Endodermal cell (in vitro differentiated cells): Measurements from ENCODE around the gene KPNA4. TPM values are rescaled to one million over a fixed set of nuclear protein-coding genes. Genes with fewer than 3 reads are reported as not detected.
"Not testable (repeated sequence)": the region's sequence is repeated elsewhere in the genome, so short reads cannot be mapped to it uniquely, and the experiment has no call there.

Source experiments
- DNase-seq: peaks from one replicate; pipeline ENCODE4 v3.0.0-alpha.2; 2017
- H3K27ac ChIP-seq: 2 replicates; pipeline ENCODE4 v1.5.1; 2013; ENCODE audit warnings: mild to moderate bottlenecking, low read depth, low read length, moderate library complexity
- H3K27me3 ChIP-seq: 2 replicates; pipeline ENCODE4 v1.6.1; 2013; ENCODE audit warnings: mild to moderate bottlenecking, low read length, moderate library complexity; ENCODE audit not compliant: insufficient read depth, control insufficient read depth, poor library complexity, severe bottlenecking
- H3K36me3 ChIP-seq: 2 replicates; pipeline ENCODE4 v1.7.0; 2013; ENCODE audit warnings: mild to moderate bottlenecking, low read length, moderate library complexity; ENCODE audit not compliant: control insufficient read depth, insufficient read depth
- H3K4me1 ChIP-seq: one replicate; pipeline ENCODE4 v1.7.0; 2013; ENCODE audit warnings: low read length; ENCODE audit not compliant: control insufficient read depth, insufficient read depth
- H3K4me3 ChIP-seq: 2 replicates; pipeline ENCODE4 v1.5.1; 2013; ENCODE audit warnings: mild to moderate bottlenecking, low read length, moderate library complexity
- H3K9ac ChIP-seq: 2 replicates; pipeline ENCODE4 v1.6.1; 2013; ENCODE audit warnings: mild to moderate bottlenecking, low read length, moderate library complexity; ENCODE audit not compliant: poor library complexity, severe bottlenecking; ENCODE audit errors: extremely low read depth
- H3K9me3 ChIP-seq: 2 replicates; pipeline ENCODE4 v1.6.1; 2013; ENCODE audit warnings: mild to moderate bottlenecking, low read length, moderate library complexity; ENCODE audit not compliant: control insufficient read depth
- H3K27ac Mint-ChIP-seq: 2 replicates; pipeline ENCODE4 v1.8.0; 2020; ENCODE audit warnings: mixed read lengths
- H3K27me3 Mint-ChIP-seq: 2 replicates; pipeline ENCODE4 v1.8.0; 2021; ENCODE audit warnings: mild to moderate bottlenecking, mixed read lengths; ENCODE audit not compliant: insufficient read depth
- H3K36me3 Mint-ChIP-seq: 2 replicates; pipeline ENCODE4 v1.8.0; 2020; ENCODE audit warnings: low read depth, mixed read lengths
- H3K4me1 Mint-ChIP-seq: 2 replicates; pipeline ENCODE4 v1.8.0; 2020; ENCODE audit warnings: mixed read lengths
- H3K4me3 Mint-ChIP-seq: 2 replicates; pipeline ENCODE4 v1.8.0; 2020; ENCODE audit warnings: mild to moderate bottlenecking, moderate library complexity, mixed read lengths
- H3K9me3 Mint-ChIP-seq: 2 replicates; pipeline ENCODE4 v1.8.0; 2020; ENCODE audit warnings: mild to moderate bottlenecking, mixed read lengths
- CTCF ChIP-seq: fragments of 200-600 bp; sonication (generic); conservative IDR thresholded peaks from 2 replicates; pipeline ENCODE4 v1.5.0; 2021; ENCODE audit warnings: antibody characterized with exemption, mild to moderate bottlenecking
- WGBS, 2 experiments: methylation state at CpG; one replicate each; pipeline versions ENCODE4 v1.1.5 to v1.1.7; 2013; ENCODE audit warnings: missing lambda C conversion rate in 2 of 2, mixed read lengths in 1 of 2; ENCODE audit not compliant: insufficient coverage in 1 of 2, insufficient read length in 1 of 2; 5-methylcytosine and 5-hydroxymethylcytosine counted together
- total RNA-seq, 2 donors: library from RNA; stranded (reverse); fragmentation: NEBNext Ultra II Directional in 1 of 2; extraction: Animal tissue kit (Norgen Biotek cat#: 25700) in 1 of 2; gene quantifications; 2 replicates in 1 of 2; 3 replicates in 1 of 2; pipeline ENCODE4 v1.2.1, GENCODE V29; 2021

The KPNA4 gene
- total RNA-seq, 2 donors from 2014 or later: 65.2 to 73.0 TPM

GRCh38 chr3:160531311-160531710, 34.1 kb downstream of the KPNA4 start:
- Mint-ChIP-seq H3K4me1 (peaks cover 2% of the 10 kb centered on the region), H3K27ac (no peak overlapping the region), H3K27me3 (no peaks in the 10 kb centered on the region), H3K4me3 (no peak overlapping the region), H3K9me3 (no peaks in the 10 kb centered on the region), H3K36me3 (peaks cover 56% of the 10 kb centered on the region)
- no peak overlapping the region for H3K4me3 ChIP-seq
- no peak overlapping the region for H3K27ac ChIP-seq
- TF ChIP-seq CTCF: no peak
- H3K9me3 ChIP-seq: no peaks in the 10 kb centered on the region
- DNase-seq: no peak
- no peaks in the 10 kb centered on the region for H3K4me1 ChIP-seq
- peaks cover 84% of the 10 kb centered on the region for H3K36me3 ChIP-seq
- H3K9ac ChIP-seq: no peak overlapping the region
- no peaks in the 10 kb centered on the region for H3K27me3 ChIP-seq
- 100% methylated on average over 1 of the region's 1 CpG; no CpG with 5 or more reads in 1 of the 2 experiments for WGBS, 2 experiments

- not testable (repeated sequence) for H3K27ac ChIP-seq, H3K4me3 ChIP-seq, H3K4me3 Mint-ChIP-seq, H3K27ac Mint-ChIP-seq, H3K27me3 ChIP-seq, H3K9me3 Mint-ChIP-seq, H3K4me1 ChIP-seq, DNase-seq, H3K9ac ChIP-seq, H3K27me3 Mint-ChIP-seq, H3K9me3 ChIP-seq, H3K4me1 Mint-ChIP-seq
- H3K36me3 Mint-ChIP-seq: peaks cover 76% of the 10 kb centered on the region
- WGBS, 2 experiments: 89 to 97% methylated on average over 2 of the region's 2 CpGs
- peaks cover 82% of the 10 kb centered on the region for H3K36me3 ChIP-seq
Measured at GRCh38 chr3:160516391-160516790, 49.0 kb downstream of the KPNA4 start.

- Mint-ChIP-seq H3K9me3 (no peaks in the 10 kb centered on the region), H3K36me3 (peaks cover 52% of the 10 kb centered on the region), H3K4me1 (peaks cover 8% of the 10 kb centered on the region), H3K27me3 (no peaks in the 10 kb centered on the region), H3K27ac (no peak overlapping the region), H3K4me3 (no peak overlapping the region)
- H3K27ac ChIP-seq: no peak overlapping the region
- no peak overlapping the region for H3K4me3 ChIP-seq
- no peak for TF ChIP-seq CTCF
- peaks cover 2% of the 10 kb centered on the region for H3K4me1 ChIP-seq
- peaks cover 66% of the 10 kb centered on the region for H3K36me3 ChIP-seq
- H3K27me3 ChIP-seq: no peaks in the 10 kb centered on the region
- no peaks in the 10 kb centered on the region for H3K9me3 ChIP-seq
- DNase-seq: no peak
- 96 to 97% methylated on average over 3 of the region's 3 CpGs for WGBS, 2 experiments
- no peak overlapping the region for H3K9ac ChIP-seq
Measured at GRCh38 chr3:160501325-160501724, 64.0 kb downstream of the KPNA4 start.

- no peak overlapping the region for H3K9ac ChIP-seq
- H3K4me1 ChIP-seq: peaks cover 2% of the 10 kb centered on the region
- no peaks in the 10 kb centered on the region for H3K9me3 Mint-ChIP-seq
Measured at GRCh38 chr3:160498202-160498601, 67.2 kb downstream of the KPNA4 start.

More at GRCh38 chr3:160498202-160498601, 67.2 kb downstream of the KPNA4 start:
- Histone ChIP-seq H3K36me3 (peaks cover 40% of the 10 kb centered on the region), H3K27ac (no peak overlapping the region), H3K4me3 (no peak overlapping the region), H3K27me3 (no peaks in the 10 kb centered on the region), H3K9me3 (no peaks in the 10 kb centered on the region)
- H3K27me3 Mint-ChIP-seq: no peaks in the 10 kb centered on the region
- peaks cover 12% of the 10 kb centered on the region for H3K4me1 Mint-ChIP-seq
- no peak for TF ChIP-seq CTCF
- no peak for DNase-seq
- peaks cover 44% of the 10 kb centered on the region for H3K36me3 Mint-ChIP-seq
- 100% methylated on average over 1 of the region's 1 CpG; no CpG with 5 or more reads in 1 of the 2 experiments for WGBS, 2 experiments
- no peak overlapping the region for H3K27ac Mint-ChIP-seq
- H3K4me3 Mint-ChIP-seq: no peak overlapping the region
